PC-3 (cell line): Measurements from ENCODE around the gene NINJ2. TPM values are rescaled to one million over a fixed set of nuclear protein-coding genes. Genes with fewer than 3 reads are reported as not detected.

Source experiments
- ATAC-seq: fragments of 200-7000 bp; cut with Tn5 transposase; 2 replicates; pipeline ENCODE4 v1.9.1; 2020; ENCODE audit warnings: mild to moderate bottlenecking, moderate library complexity
- BruUV-seq: library from RNA; stranded (reverse); fragments of 400-500 nt; replicated peaks from 2 replicates; lab custom pipeline; 2021; lab: Mats Ljungman, UMichigan
- CTCF ChIA-PET: fragments of 300-600 bp; sonication (Branson Sonifier 250); formaldehyde crosslinking; loops from one replicate; lab custom pipeline; 2022; ENCODE audit warnings: antibody characterized with exemption; lab: Charles Lee
- POLR2A ChIA-PET: fragments of 300-600 bp; sonication (Branson Sonifier 250); formaldehyde crosslinking; loops from one replicate; lab custom pipeline; 2022; ENCODE audit warnings: antibody characterized with exemption; ENCODE audit not compliant: unreplicated experiment; lab: Charles Lee
- DNase-seq: peaks from one replicate; pipeline ENCODE4 v3.0.0-alpha.2; 2015
- H2AFZ ChIP-seq: fragments of 300-600 bp; sonication (generic); 2 replicates; pipeline ENCODE4 v1.6.0; 2016; ENCODE audit warnings: antibody characterized with exemption, low read length
- H3F3A ChIP-seq: fragments of 300-600 bp; sonication (generic); one replicate; pipeline ENCODE4 v1.6.0; 2017; ENCODE audit warnings: antibody characterized with exemption, low read length, control low read depth, mild to moderate bottlenecking; ENCODE audit not compliant: unreplicated experiment
- H3K27ac ChIP-seq: fragments of 300-600 bp; sonication (generic); 2 replicates; pipeline ENCODE4 v1.5.1; 2016; ENCODE audit warnings: mild to moderate bottlenecking, low read length
- H3K27me3 ChIP-seq: fragments of 300-600 bp; sonication (generic); 2 replicates; pipeline ENCODE4 v1.6.1; 2016; ENCODE audit warnings: low read length, mixed read lengths
- H3K36me3 ChIP-seq: fragments of 300-600 bp; sonication (generic); 2 replicates; pipeline ENCODE4 v1.6.1; 2016; ENCODE audit warnings: low read depth, mixed run types, low read length, mixed read lengths
- H3K4me1 ChIP-seq: fragments of 300-600 bp; sonication (generic); 2 replicates; pipeline ENCODE4 v1.5.1; 2016; ENCODE audit warnings: low read length; ENCODE audit not compliant: insufficient read depth
- H3K4me2 ChIP-seq: fragments of 300-600 bp; sonication (generic); 2 replicates; pipeline ENCODE4 v1.6.0; 2016; ENCODE audit warnings: low read length
- H3K4me3 ChIP-seq: fragments of 300-600 bp; sonication (generic); 2 replicates; pipeline ENCODE4 v1.5.1; 2016; ENCODE audit warnings: mild to moderate bottlenecking, low read length, mixed read lengths
- H3K79me2 ChIP-seq: fragments of 300-600 bp; sonication (generic); 2 replicates; pipeline ENCODE4 v1.6.1; 2017; ENCODE audit warnings: low read length, mixed read lengths
- H3K9ac ChIP-seq: fragments of 300-600 bp; sonication (generic); 2 replicates; pipeline ENCODE4 v1.6.0; 2016; ENCODE audit warnings: mild to moderate bottlenecking, low read length
- H3K9me2 ChIP-seq: fragments of 300-600 bp; sonication (generic); replicated peaks from 2 replicates; pipeline ENCODE4 v1.6.1; 2016; ENCODE audit warnings: mixed run types, low read length, mixed read lengths
- H3K9me3 ChIP-seq: fragments of 300-600 bp; sonication (generic); 2 replicates; pipeline ENCODE4 v1.6.1; 2016; ENCODE audit warnings: low read length, mixed read lengths
- H4K20me1 ChIP-seq: fragments of 300-600 bp; sonication (generic); 2 replicates; pipeline ENCODE4 v1.6.1; 2016; ENCODE audit warnings: low read length, mixed read lengths
- CTCF ChIP-seq: fragments of 300-600 bp; sonication (generic); conservative IDR thresholded peaks from 2 replicates; pipeline ENCODE4 v1.5.1; 2017; ENCODE audit warnings: antibody characterized with exemption, low read depth, mild to moderate bottlenecking, low read length
- EZH2 ChIP-seq: fragments of 300-600 bp; sonication (generic); IDR thresholded peaks from one replicate; pipeline ENCODE4 v1.6.1; 2017; ENCODE audit warnings: antibody characterized with exemption, mild to moderate bottlenecking, low read length; ENCODE audit not compliant: unreplicated experiment
- EZH2phosphoT487 ChIP-seq: fragments of 300-600 bp; sonication (generic); IDR thresholded peaks from 2 replicates; pipeline ENCODE4 v1.6.1; 2018; ENCODE audit warnings: mild to moderate bottlenecking, antibody characterized with exemption, low read length, borderline replicate concordance
- intact Hi-C: fragments of 100-400 bp; cut with micrococcal nuclease; formaldehyde crosslinking; loops from 2 replicates; pipeline ENCODE4 v1.9.0; 2023
- total RNA-seq: library from RNA; depleted of rRNA; stranded (reverse); fragments of >200 nt; gene quantifications from 2 replicates; pipeline ENCODE4 v1.2.3, GENCODE V29; 2014

Gene NINJ2
- total RNA-seq, 1 experiment from 2014 or later, result not detected

DNA sequence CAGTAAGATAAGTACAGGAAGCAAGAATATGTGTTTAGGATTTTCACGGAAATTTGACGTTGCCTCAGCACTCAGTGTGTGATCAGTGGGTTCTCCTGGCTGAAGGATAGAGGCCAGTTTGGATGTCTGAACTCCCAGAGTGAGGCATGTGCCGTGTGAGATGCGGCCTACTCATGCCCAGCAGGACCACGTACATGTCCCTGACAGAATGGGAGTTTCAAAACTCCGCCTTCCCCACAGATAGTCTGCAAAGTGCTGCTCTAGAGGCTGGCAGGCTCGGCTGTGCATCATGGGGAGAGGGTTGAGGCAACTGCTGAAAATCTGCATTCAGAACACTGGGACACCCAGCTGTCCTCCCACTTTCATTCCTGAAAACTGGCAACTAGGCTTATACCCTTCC is 58.3 kb downstream of the NINJ2 start:
- DNase-seq (no peak), ATAC-seq (no peak)
- no peak overlapping the region for H3K27ac ChIP-seq
- no peaks in the 10 kb centered on the region for H3F3A ChIP-seq
- H3K4me3 ChIP-seq, result no peak overlapping the region
- no peaks in the 10 kb centered on the region for H3K27me3 ChIP-seq
- no peaks in the 10 kb centered on the region for H3K9me2 ChIP-seq
- POLR2A ChIA-PET, result no interaction called here
- intact Hi-C loops, result no loop called here
- no peaks in the 10 kb centered on the region for H4K20me1 ChIP-seq
- no peak overlapping the region for H2AFZ ChIP-seq
- no peak overlapping the region for H3K4me2 ChIP-seq
- no peaks in the 10 kb centered on the region for H3K36me3 ChIP-seq
- no TSS peak for BruUV-seq
- H3K9me3 ChIP-seq, result no peaks in the 10 kb centered on the region
- no peak for TF ChIP-seq CTCF
- no peak for TF ChIP-seq EZH2phosphoT487
- no peak for TF ChIP-seq EZH2
- H3K9ac ChIP-seq, result no peak overlapping the region
- peaks cover 13% of the 10 kb centered on the region for H3K4me1 ChIP-seq
- no peaks in the 10 kb centered on the region for H3K79me2 ChIP-seq
- CTCF ChIA-PET, result no interaction called here

- intact Hi-C loops, result no loop called here
- Histone ChIP-seq H3K36me3 (no peaks in the 10 kb centered on the region), H3K9ac (no peak overlapping the region), H3K79me2 (no peaks in the 10 kb centered on the region), H3K4me2 (no peak overlapping the region), H4K20me1 (no peaks in the 10 kb centered on the region), H3K27ac (no peak overlapping the region), H3K4me3 (no peak overlapping the region), H3K9me2 (no peaks in the 10 kb centered on the region), H3K9me3 (no peaks in the 10 kb centered on the region), H3K27me3 (no peaks in the 10 kb centered on the region), H3F3A (no peaks in the 10 kb centered on the region), H2AFZ (no peak overlapping the region), H3K4me1 (peaks cover 9% of the 10 kb centered on the region)
- ATAC-seq (no peak), DNase-seq (no peak)
- ChIA-PET POLR2A (interaction anchor here (0.6 kb wide), 1 partner anchor 187 kb away, joined by 4 read pairs; no protein-coding TSS in a partner anchor), CTCF (no interaction called here)
- TF ChIP-seq EZH2 (no peak), CTCF (no peak), EZH2phosphoT487 (no peak)
- BruUV-seq, result no TSS peak
Observed at GRCh38 chr12:602700-603068, 60.6 kb downstream of the NINJ2 start.

- BruUV-seq, result no TSS peak
- Histone ChIP-seq H3K9me3 (no peaks in the 10 kb centered on the region), H3K4me3 (no peak overlapping the region), H3K27ac (no peak overlapping the region), H3K79me2 (no peaks in the 10 kb centered on the region), H3K27me3 (no peaks in the 10 kb centered on the region), H3K4me1 (peaks cover 3% of the 10 kb centered on the region), H3K4me2 (no peak overlapping the region), H2AFZ (no peak overlapping the region), H3K36me3 (no peaks in the 10 kb centered on the region), H4K20me1 (no peaks in the 10 kb centered on the region), H3F3A (no peaks in the 10 kb centered on the region), H3K9ac (no peak overlapping the region), H3K9me2 (no peaks in the 10 kb centered on the region)
- intact Hi-C loops, result no loop called here
- ATAC-seq (peak; percentile 77), DNase-seq (no peak)
- POLR2A ChIA-PET, result interaction anchor here (0.6 kb wide), 1 partner anchor 187 kb away, joined by 4 read pairs; no protein-coding TSS in a partner anchor
- TF ChIP-seq EZH2, result no peak
- no peak for TF ChIP-seq EZH2phosphoT487
- no peak for TF ChIP-seq CTCF
- CTCF ChIA-PET, result no interaction called here
Observed at GRCh38 chr12:601976-602699, 61.1 kb downstream of the NINJ2 start.
